SU-DHL-6 (cell line): ENCODE results near the gene FOXP4.

Source experiments
- CTCF ChIP-seq: fragments of 200-600 bp; sonication (generic); IDR thresholded peaks from one replicate; pipeline ENCODE4 v1.5.1; 2017; ENCODE audit warnings: antibody characterized with exemption, mild to moderate bottlenecking, low read length, moderate library complexity; ENCODE audit not compliant: insufficient read depth, poor library complexity, severe bottlenecking
- EZH2phosphoT487 ChIP-seq: fragments of 200-600 bp; sonication (generic), shearing (Covaris generic); conservative IDR thresholded peaks from 2 replicates; pipeline ENCODE4 v1.6.1; 2018; ENCODE audit warnings: mild to moderate bottlenecking, antibody characterized with exemption, low read length, moderate library complexity, mixed read lengths

- TF ChIP-seq CTCF (no peak), EZH2phosphoT487 (no peak)
Observed at GRCh38 chr6:41573276-41573675, 27.1 kb downstream of the FOXP4 start.
